ENCODE data around the gene AATK. TPM values are rescaled to one million over a fixed set of nuclear protein-coding genes. Genes with fewer than 3 reads are reported as not detected.

Gene AATK, protein sequence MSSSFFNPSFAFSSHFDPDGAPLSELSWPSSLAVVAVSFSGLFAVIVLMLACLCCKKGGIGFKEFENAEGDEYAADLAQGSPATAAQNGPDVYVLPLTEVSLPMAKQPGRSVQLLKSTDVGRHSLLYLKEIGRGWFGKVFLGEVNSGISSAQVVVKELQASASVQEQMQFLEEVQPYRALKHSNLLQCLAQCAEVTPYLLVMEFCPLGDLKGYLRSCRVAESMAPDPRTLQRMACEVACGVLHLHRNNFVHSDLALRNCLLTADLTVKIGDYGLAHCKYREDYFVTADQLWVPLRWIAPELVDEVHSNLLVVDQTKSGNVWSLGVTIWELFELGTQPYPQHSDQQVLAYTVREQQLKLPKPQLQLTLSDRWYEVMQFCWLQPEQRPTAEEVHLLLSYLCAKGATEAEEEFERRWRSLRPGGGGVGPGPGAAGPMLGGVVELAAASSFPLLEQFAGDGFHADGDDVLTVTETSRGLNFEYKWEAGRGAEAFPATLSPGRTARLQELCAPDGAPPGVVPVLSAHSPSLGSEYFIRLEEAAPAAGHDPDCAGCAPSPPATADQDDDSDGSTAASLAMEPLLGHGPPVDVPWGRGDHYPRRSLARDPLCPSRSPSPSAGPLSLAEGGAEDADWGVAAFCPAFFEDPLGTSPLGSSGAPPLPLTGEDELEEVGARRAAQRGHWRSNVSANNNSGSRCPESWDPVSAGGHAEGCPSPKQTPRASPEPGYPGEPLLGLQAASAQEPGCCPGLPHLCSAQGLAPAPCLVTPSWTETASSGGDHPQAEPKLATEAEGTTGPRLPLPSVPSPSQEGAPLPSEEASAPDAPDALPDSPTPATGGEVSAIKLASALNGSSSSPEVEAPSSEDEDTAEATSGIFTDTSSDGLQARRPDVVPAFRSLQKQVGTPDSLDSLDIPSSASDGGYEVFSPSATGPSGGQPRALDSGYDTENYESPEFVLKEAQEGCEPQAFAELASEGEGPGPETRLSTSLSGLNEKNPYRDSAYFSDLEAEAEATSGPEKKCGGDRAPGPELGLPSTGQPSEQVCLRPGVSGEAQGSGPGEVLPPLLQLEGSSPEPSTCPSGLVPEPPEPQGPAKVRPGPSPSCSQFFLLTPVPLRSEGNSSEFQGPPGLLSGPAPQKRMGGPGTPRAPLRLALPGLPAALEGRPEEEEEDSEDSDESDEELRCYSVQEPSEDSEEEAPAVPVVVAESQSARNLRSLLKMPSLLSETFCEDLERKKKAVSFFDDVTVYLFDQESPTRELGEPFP (N-terminal part only)
- 4.4 TPM for total RNA-seq (2021; ENCODE audit: unreplicated experiment)
- polyA plus RNA-seq (2012) = 3.5 and 3.7 TPM in 2 replicates
- percentile 25 among the genes with signal in this experiment for Bru-seq, nascent RNA
- BruChase-seq, experiment 1, labeled RNA remaining after a 6-hour chase = percentile 26 among the genes with signal in this experiment
- BruChase-seq, experiment 2, labeled RNA remaining after a 2-hour chase = percentile 30 among the genes with signal in this experiment
- long read RNA-seq, partial matches to known transcripts = 5 of 11 reads
- long read RNA-seq, other reads (novel, unspliced or antisense) = 6 of 11 reads

DNA sequence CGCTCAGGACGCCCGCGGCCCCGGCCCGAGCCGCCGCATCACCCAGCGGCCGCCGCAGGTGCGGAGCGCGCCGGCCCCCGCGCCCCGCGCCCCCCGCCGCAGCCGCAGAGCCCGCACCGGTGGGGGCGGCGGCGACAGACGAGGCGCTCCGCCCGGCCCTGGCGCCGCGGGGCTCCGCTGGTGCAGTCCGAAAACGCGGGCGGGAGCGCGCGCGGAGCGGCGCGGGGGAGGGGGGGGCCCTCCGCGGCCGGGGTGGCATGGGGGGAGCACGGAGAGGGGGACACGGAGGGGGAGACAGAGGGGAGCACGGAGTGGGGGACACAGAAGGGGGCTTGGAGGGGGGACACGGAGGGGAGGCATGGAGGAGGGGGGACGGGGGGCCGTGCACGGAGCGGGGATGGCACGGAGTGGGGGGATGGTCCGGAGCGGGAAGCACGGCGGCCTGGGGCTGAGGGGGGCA is at the start of gene AATK:
Gene AATK, minus strand, starts transcription at position 189 of the 460 bp plus-strand sequence. CDS start 229 bp downstream, outside the sequence.
- ATAC-seq (no peak), DNase-seq (ENCODE audit: low read depth, low spot score) (no peak)
- Histone ChIP-seq H3K9me3 (ENCODE audit: control insufficient read depth in 1 of 2, insufficient read depth in 1 of 2, low read depth in 1 of 2, low read length in 2 of 2) (no peaks in the 10 kb centered on the region), H3K4me1 (ENCODE audit: control insufficient read depth in 1 of 2, insufficient read depth in 2 of 2, low read length in 2 of 2) (no peaks in the 10 kb centered on the region), H3K79me2 (ENCODE audit: insufficient read depth, low read length) (no peaks in the 10 kb centered on the region), H3K9me2 (ENCODE audit: insufficient read depth) (no peaks in the 10 kb centered on the region), H3K4me2 (ENCODE audit: low read length) (no peak within 1 kb of the TSS), H4K20me1 (ENCODE audit: insufficient read depth) (no peaks in the 10 kb centered on the region), H2AFZ (ENCODE audit: low read depth, low read length, poor library complexity, severe bottlenecking) (no peak within 1 kb of the TSS), H3K27me3 (ENCODE audit: insufficient read depth, low read length) (no peaks in the 10 kb centered on the region), H3K27ac (ENCODE audit: low read depth, low read length) (no peak within 1 kb of the TSS; the same call in 1 of the 2 replicates), H3K36me3 (ENCODE audit: control insufficient read depth in 1 of 2, insufficient read depth in 2 of 2, low read length in 2 of 2) (no peaks in the 10 kb centered on the region), H3K4me3 (replicated peaks in 1 of 2; ENCODE audit: low read depth in 1 of 2, low read length in 2 of 2) (no peak within 1 kb of the TSS), H3K9ac (ENCODE audit: low read length) (no peak within 1 kb of the TSS)
- POLR2A ChIA-PET = no interaction called here
- TF ChIP-seq YY1 (IDR thresholded peaks at IDR 0.05; ENCODE audit: extremely low read depth, insufficient replicate concordance, low read depth, low read length) (no peak), ZNF274 (IDR thresholded peaks at IDR 0.05; ENCODE audit: low read depth, low read length) (no peak), RAD21 (IDR thresholded peaks at IDR 0.05; ENCODE audit: low read depth) (no peak), TCF7L2 (IDR thresholded peaks at IDR 0.05; ENCODE audit: borderline replicate concordance, extremely low read depth, insufficient read depth, insufficient read length) (no peak), CEBPB (IDR thresholded peaks at IDR 0.05; ENCODE audit: low read depth) (no peak), CBX3 (IDR thresholded peaks at IDR 0.05; ENCODE audit: low read depth) (no peak), ELF1 (IDR thresholded peaks at IDR 0.05; ENCODE audit: borderline replicate concordance, low read depth) (no peak), SIN3A (IDR thresholded peaks at IDR 0.05; ENCODE audit: low read depth) (no peak), EZH2phosphoT487 (IDR thresholded peaks at IDR 0.05; ENCODE audit: borderline replicate concordance) (no peak), ZFX (IDR thresholded peaks at IDR 0.05) (no peak)
- TF ChIP-seq, protein P1, sequence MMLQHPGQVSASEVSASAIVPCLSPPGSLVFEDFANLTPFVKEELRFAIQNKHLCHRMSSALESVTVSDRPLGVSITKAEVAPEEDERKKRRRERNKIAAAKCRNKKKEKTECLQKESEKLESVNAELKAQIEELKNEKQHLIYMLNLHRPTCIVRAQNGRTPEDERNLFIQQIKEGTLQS (IDR thresholded peaks at IDR 0.05) = no peak
- TF ChIP-seq, protein P2, sequence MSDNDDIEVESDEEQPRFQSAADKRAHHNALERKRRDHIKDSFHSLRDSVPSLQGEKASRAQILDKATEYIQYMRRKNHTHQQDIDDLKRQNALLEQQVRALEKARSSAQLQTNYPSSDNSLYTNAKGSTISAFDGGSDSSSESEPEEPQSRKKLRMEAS (IDR thresholded peaks at IDR 0.05) = no peak
- intact Hi-C loops (cut with micrococcal nuclease) = no loop called here
- CTCF ChIA-PET = no interaction called here
- RAD21 ChIA-PET (ENCODE audit: low non-redundant PET in 1 of 2, low total read pairs in 2 of 2, uncharacterized antibody in 2 of 2, unreplicated experiment in 2 of 2) = no interaction called here
- no TSS peak for BruUV-seq (replicated peaks)

Measured in HCT116 (cell line).